GM12873 (cell line): ENCODE results near the gene DES.

Experiments
- TF ChIP-seq, protein P1 (sequence below): IDR thresholded peaks from 2 replicates; pipeline ENCODE4 v1.5.1; 2012; ENCODE audit warnings: low read depth, mild to moderate bottlenecking, moderate library complexity, low read length, control low read depth; ENCODE audit not compliant: insufficient read depth; ENCODE audit errors: missing control alignments

Gene DES

DNA sequence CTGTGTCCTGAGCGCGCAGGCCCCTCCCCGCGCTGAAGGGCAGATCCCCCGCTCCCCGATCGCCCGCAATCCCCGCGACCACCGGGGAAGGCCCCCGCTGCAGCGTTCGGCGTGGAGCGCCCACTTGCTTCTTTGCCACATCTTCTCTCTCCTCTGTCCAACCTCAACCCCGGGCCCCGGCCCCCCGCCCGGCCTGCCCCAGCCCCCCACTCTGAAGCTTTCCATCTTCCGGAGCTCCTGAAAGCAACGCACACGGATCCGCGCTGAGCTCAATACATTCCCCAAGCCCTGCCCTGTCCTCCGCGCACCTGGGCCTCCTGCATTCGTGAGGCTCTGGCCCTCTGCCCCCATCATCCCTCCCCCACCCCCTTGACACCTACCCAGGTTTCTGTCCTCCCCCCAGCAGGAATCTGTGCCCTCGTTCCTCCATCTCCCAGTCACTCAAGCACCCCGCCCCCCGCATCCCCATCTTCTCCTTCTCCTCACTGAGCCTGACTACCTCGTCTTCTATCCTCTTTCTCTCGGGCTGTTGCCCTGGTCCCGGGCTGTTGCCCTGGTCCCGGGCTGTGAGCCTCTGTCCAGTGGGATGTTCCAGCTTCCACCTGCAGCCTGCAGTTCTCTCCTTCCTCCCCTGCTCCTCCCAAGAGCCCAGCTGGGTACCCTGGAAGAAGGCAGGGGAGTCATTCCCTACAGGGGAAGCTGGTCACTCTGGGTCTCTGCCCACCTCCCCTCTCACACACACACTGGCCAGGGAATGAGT lies 24.3 kb downstream of the DES start:
- TF ChIP-seq, protein P1, sequence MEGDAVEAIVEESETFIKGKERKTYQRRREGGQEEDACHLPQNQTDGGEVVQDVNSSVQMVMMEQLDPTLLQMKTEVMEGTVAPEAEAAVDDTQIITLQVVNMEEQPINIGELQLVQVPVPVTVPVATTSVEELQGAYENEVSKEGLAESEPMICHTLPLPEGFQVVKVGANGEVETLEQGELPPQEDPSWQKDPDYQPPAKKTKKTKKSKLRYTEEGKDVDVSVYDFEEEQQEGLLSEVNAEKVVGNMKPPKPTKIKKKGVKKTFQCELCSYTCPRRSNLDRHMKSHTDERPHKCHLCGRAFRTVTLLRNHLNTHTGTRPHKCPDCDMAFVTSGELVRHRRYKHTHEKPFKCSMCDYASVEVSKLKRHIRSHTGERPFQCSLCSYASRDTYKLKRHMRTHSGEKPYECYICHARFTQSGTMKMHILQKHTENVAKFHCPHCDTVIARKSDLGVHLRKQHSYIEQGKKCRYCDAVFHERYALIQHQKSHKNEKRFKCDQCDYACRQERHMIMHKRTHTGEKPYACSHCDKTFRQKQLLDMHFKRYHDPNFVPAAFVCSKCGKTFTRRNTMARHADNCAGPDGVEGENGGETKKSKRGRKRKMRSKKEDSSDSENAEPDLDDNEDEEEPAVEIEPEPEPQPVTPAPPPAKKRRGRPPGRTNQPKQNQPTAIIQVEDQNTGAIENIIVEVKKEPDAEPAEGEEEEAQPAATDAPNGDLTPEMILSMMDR, result no peak

GRCh38 chr2:219443016-219443696 lies 25.0 kb downstream of the DES start:
- TF ChIP-seq, protein P1, result no peak

- TF ChIP-seq, protein P1, result no peak
Measured at GRCh38 chr2:219443697-219444023, 25.5 kb downstream of the DES start.

DNA sequence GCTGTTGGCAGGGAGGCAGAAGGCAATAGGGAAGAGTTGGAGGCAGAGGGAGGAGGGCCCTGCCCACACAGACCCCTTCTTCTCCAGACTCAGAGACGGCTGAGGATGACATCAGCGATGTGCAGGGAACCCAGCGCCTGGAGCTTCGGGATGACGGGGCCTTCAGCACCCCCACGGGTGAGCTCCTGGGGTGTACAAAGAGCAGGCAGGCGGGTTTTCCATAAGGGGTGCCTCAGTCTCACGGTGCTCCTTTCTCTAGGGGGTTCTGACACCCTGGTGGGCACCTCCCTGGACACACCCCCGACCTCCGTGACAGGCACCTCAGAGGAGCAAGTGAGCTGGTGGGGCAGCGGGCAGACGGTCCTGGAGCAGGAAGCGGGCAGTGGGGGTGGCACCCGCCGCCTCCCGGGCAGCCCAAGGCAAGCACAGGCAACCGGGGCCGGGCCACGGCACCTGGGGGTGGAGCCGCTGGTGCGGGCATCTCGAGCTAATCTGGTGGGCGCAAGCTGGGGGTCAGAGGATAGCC lies 26.5 kb downstream of the DES start:
- TF ChIP-seq, protein P1, result no peak

- TF ChIP-seq, protein P1, result no peak
Measured at GRCh38 chr2:219445220-219445640, 27.1 kb downstream of the DES start.

GRCh38 chr2:219446101-219446504 lies 27.9 kb downstream of the DES start:
- TF ChIP-seq, protein P1, result no peak

GRCh38 chr2:219446689-219447088 lies 28.5 kb downstream of the DES start:
- TF ChIP-seq, protein P1, result no peak
